T follicular helper cell (primary cell): Measurements from ENCODE around the gene MRAS.

ENCODE experiments used
- DNase-seq: peaks from one replicate; pipeline ENCODE4 v3.0.0-alpha.2; 2020; ENCODE audit warnings: low read depth

MRAS gene

GRCh38 chr3:138340511-138340910 is 7.9 kb upstream of the MRAS start:
- DNase-seq = no peak

DNA sequence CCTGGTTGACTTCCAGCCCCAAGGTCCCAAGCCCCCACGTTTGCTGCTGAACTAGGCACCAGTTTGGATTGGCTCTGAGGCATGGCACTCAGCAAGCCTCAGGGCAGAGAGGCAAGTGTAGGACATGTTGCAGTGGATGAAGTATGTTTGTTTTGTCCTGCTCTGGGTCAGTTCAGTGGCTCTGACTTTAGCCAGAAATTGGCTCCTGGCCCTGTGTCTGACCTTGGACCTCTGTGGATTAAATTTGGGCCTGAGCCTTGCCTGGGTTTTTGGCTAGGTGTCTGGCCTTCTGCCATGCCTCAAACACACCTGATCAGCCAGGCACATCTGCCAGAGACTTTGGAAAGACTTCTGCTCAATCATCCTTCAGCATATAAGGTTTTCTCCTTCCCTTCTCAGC is 3.6 kb upstream of the MRAS start:
- no peak for DNase-seq

GRCh38 chr3:138348754-138349739 is 668 bp downstream of the MRAS start:
- no peak for DNase-seq

DNA sequence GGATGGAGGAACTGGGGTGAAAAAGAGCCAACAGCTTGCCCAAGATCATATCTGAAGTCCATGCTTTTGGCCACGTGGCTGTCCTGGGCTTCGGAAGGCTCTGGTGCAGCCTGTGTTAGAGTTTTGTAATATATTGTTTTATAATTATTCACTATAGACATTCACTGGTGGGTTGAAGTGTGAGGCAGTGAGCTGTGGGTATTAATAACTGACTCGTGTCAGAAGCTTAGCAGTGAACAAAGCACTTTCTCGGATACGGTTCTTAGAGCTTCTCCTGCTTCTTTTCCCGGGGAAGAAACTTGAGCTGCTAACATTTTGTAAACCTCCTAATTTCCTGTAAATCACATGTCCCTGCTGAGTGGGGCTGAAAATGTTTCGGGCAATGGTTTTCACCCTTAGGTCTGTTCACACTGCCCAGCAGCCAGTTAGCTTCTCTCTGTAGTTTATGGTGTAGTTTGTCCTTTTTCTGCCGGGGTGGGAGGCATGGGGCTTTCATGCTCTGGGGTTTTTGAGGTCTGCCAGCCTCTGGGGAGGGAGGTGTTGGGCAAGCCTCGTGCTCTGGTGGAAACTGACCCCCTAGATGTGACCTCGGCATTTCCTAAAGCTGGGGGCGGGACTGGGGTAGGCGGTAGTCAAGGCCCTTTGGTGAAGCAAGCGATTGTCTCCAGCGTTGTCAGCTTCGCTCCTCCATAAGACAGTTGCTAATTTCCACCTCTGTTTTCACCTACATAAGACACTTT is 1.7 kb downstream of the MRAS start:
- DNase-seq = no peak

DNA sequence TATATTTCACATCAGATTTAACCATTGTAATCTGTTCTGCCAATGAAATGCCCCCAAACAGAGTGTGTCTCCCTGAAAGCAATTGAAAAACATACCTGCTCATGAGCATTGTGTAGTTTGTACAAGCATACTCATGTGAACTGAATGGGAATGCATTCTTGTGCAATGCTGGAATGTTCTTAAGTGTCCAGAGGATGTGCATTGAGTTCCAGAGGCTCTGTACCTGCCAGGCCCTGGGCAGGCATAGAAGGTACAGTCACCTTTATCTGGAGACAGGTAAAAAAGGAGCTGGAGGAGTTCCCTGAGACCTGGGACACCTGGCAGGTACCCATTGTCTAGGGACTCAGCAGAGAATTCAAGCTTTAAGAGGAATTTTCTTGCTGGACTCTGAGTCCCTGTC is 2.8 kb downstream of the MRAS start:
- DNase-seq = no peak

GRCh38 chr3:138351916-138352550 is 3.7 kb downstream of the MRAS start:
- DNase-seq = no peak

GRCh38 chr3:138354376-138354775 is 6.0 kb downstream of the MRAS start:
- no peak for DNase-seq

DNA sequence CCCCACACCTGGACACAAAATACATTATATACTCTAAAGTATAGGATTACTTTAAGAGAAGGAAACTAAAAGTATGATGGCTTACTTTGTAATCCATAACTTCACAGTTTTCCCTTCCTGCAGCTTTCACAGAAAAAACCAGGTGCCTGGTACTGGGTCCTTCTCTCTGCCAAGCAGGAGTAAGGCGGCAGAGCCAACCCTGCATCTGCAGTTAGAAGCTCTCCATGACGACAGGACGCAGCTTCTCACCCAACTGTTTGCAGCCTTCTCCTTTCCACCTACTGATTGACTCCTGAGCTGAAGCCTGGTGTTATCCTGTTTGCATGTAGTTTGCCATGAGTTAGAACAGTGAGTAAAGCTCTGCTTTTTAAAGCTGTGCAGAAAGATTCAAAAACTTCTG is 6.7 kb downstream of the MRAS start:
- no peak for DNase-seq

DNA sequence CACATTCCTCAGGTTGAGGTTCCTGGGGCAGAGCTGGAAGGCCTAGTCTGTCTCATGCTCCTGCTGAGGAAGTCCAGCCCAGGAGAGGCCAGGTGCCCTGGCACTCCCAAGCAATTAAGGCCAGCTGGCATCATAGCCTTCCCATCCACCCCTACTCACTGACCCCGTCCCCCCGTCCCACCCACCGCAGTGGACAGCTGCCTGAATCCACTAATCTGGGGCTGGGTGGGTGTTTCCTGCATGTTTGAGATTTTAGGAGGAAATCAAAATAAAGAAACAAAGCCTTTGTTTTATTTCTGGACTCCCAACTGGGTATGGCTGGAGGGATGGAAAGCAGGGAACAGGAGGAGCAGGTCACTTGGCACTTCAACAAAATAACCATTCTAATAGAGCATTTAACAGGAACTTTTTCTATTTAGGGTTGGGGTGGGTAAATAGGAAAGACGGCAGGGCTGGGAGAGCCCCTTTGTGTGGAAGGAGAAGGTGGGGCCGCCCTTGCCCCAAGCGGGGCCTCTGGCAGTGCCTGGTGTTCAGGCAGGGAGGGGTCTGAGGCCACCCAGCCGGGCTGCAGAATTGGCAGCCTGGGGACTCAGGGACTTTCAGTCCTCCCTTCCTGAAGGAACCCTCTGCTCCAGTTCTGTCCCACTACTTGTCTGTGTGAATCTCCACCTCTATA is 8.5 kb downstream of the MRAS start:
- no peak for DNase-seq

- no peak for DNase-seq
These were observed 11.0 kb downstream of the MRAS start for GRCh38 chr3:138359148-138359918.

GRCh38 chr3:138359919-138360868 is 11.8 kb downstream of the MRAS start:
- DNase-seq = no peak

GRCh38 chr3:138360869-138361525 is 12.6 kb downstream of the MRAS start:
- DNase-seq = no peak

DNA sequence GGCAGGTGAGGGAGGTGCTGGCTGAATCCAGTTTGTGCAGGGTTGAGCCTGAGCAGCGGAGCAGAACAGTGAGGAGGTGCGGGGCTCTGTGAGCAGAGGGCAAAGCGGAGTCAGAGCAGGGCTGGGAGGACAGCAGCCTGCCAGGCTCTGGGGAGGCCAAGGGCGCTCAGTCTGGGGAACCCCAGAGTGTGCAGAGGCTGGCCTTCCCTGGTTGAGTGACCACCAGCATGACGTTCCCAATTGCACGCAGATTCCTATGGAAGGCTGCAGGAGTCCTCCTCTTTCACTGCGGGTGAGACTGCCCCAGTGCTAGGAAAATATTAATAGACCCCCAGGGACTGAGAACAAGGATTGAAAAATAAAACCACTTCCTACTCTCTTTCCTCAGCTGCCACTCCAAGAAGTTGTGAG is 13.2 kb downstream of the MRAS start:
- no peak for DNase-seq

GRCh38 chr3:138362538-138362937 is 14.2 kb downstream of the MRAS start:
- no peak for DNase-seq

DNA sequence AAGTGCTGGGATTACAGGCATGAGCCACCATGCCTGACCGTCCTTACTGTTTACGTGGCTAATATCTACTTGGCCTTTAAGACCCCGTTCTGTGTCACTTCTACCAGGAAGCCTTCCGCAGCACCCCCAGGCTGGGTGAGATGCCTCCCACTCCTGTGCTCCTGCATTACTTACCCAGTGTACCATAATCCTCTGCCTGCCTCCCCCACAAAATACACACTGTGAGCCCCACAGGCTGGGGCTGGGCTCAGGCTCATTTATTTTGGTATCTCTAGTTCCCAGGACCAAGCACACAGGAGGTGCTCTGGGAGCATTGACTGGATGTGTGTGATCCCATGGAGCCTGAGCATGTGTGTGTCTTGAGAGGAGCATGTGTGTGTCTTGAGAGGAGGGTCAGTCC is 14.9 kb downstream of the MRAS start:
- no peak for DNase-seq

GRCh38 chr3:138364356-138365252 is 16.2 kb downstream of the MRAS start:
- no peak for DNase-seq

DNA sequence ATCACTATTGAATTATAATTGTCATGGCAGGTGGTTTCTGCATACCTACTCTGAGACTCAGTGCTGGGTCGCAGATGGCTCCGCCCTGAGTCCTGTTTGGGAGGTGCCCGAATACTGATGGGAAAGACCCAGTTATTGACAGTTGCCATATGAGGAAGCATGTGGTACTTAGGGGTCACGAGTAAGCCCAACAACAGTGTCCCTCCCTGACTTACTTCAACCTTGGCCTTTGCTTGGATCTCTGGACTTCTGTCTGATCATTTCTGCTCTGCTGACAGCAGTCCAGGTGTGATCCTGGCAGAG is 16.8 kb downstream of the MRAS start:
- DNase-seq = no peak

GRCh38 chr3:138366006-138366759 is 17.8 kb downstream of the MRAS start:
- no peak for DNase-seq
